Measurements from ENCODE around the gene UACA.

The UACA gene

GRCh38 chr15:70783041-70783440 is 19.7 kb upstream of the UACA start:
- DNase-seq (ENCODE audit: low read depth in 3 of 3), result no peak

DNA sequence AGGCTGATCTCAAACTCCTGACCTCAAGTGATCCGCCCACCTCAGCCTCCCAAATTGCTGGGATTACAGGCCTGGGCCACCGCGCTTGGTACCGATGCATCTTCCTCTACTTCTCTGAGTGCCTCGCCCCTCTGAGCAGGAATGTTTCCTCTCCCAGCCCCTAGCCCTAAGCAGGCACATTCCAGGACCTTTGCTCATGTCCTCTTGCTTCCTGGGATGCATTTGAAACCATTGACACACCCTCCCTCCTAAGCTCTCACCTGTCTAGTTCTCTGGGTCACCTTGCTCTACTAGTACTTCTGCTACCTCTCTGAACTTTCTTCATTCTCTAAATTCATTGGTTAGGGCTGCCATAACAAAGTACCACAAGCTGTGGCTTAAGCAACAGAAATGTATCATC is 17.9 kb upstream of the UACA start:
- DNase-seq (ENCODE audit: low read depth in 3 of 3), result no peak

DNA sequence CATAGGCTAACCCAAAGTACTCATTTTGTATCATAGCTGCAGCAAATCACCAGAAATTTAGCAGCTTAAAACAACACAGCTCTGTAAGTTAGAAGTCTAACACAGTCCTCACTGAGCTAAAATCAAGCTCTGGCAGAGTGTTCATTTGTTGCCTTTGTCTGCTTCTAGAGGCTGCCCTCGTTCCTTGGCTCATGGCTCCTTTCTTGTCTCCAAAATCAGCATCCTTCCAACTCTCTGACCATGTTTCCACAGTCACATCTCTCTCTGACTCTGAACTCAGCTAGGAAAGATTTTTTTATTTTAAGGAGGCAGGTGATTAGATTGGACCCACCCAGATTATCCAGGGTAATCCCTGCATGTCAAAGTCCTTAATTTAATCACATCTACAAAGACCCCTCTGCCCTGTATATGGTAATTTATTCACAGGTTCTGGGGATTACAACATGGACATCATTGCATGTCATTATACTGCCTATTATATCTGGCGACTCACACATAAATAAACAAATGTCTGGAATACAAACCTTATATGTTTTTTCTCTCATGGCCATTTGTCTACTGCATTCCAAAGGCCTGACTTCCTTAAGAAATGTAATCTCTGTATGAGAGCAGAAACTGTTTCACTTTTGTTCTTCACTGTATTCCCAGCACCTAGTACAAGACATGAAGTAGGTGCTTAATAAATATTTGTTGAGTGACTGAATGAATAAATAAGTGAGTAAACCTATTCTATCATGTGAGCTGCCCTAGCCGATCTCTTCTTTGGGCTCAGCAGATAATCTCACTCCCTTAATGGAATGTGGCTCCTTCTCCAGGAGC is 15.1 kb upstream of the UACA start:
- no peak for DNase-seq (ENCODE audit: low read depth in 3 of 3)

GRCh38 chr15:70777170-70777926 is 14.0 kb upstream of the UACA start:
- DNase-seq (ENCODE audit: low read depth in 3 of 3), result no peak

DNA sequence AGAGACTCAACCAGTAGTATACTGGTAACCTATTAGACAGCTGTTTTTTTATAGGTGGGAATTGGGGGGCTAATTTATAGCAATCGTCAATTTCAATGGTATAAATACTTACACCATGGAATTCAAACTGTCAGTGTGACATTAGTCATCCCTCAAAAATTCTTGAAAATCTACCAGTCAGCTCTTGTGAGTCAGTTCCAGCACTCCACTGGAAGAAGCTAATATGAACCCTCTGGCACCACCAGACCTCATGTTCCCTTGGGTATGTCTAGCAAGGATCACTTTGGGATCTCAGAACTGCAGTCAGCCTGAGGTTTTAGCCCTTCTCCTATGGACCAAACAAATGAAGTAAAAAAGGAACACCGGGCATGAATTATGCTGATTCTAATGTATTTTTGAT is 11.8 kb upstream of the UACA start:
- no peak for DNase-seq (ENCODE audit: low read depth in 3 of 3)

DNA sequence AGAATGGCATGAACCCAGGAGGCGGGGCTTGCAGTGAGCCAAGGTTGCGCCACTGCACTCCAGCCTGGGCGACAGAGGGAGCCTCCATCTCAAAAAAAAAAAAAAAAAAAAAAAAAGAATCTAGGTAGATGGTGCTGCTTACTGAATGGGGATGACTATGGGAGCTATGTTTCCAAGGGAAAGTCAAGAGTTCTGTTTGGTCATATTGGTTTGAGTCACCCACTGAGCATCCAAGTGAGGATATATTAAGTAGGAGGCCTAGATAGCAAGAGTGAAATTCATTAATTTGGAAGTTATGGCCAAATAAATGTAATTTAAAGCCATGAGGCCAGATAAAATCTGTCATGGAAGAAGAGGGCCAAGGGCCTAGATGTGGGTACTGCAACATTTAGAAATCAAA is 9.0 kb upstream of the UACA start:
- DNase-seq (ENCODE audit: low read depth in 3 of 3), result no peak

GRCh38 chr15:70770863-70771262 is 7.5 kb upstream of the UACA start:
- no peak for DNase-seq (ENCODE audit: low read depth in 3 of 3)

- DNase-seq (ENCODE audit: low read depth in 3 of 3), result no peak
Observed at GRCh38 chr15:70768257-70768883, 5.0 kb upstream of the UACA start.

DNA sequence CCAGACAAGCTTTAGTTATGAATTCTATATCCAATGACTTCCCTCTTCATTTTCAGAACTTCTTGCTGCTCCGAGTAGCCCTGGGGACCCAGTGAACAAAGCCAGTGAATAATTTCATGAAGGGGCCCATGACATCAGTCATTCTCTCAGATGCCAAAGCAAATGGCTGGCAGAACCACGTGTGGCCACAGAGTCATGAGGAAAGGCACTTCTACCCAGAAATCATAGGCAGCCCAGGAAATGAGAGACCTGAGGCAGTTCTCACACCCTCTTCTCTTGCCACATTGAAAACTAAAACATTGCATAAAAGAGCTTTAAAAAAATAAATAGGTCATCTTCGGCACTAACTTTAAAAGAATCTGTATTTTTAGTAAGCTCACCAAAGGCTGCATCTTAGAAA is 4.3 kb upstream of the UACA start:
- DNase-seq (ENCODE audit: low read depth in 3 of 3), result no peak

DNA sequence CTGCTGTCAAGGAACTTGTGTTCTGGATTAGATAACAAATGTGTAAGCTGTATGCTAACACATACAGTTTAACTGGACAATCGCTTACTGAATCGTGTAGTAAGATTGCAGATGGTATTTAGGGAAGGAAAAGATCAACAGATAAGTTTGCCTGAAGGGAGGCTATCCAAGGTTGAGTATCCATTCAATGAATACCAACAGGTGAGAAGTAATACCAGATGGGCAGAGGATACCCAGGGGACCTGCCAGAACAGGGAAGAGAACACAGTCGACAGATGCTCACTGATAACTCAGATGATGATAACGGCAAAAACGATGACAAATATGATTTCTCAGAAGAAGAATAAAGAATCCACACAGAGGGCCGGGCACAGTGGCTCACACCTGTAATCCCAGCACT is 3.2 kb upstream of the UACA start:
- no peak for DNase-seq (ENCODE audit: low read depth in 3 of 3)

GRCh38 chr15:70765504-70766281 is 2.3 kb upstream of the UACA start:
- DNase-seq (ENCODE audit: low read depth in 3 of 3), result no peak

DNA sequence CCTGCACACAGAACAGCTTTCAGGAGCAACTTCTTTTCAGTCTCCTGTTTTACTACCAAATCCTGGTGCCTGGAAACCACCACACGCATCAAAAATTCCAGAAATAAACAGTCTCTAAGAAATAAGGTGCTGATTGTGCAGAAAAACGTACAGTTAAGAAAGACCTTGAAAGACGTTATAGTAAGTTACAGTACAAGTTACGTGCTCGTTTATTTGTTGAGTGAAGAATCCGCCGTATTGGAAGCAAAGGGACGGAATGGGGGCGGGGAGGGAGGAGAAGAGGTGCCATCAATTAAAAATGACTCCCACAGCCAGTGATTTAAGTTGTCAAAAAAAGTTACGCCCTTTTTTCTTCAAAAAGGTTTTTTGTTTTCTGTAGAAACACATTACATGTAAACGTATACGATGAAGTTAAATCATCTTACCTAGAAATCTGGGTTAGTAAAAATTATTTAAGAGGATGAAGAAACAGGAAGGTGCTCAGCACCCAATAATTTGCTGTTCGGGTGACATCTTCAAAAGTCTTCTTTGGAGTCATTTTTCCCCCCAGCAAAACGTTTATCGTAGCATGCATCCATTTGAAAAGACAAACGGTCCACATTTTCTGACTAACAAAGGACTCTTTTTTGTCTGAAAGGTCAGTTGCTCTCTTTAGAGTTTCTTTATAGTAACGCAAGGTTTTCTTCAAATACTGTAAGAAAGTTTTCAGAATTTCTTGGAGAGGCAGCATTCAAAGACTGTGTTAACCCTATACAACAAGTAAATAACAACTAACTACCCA is 782 bp upstream of the UACA start:
- no peak for DNase-seq (ENCODE audit: low read depth in 3 of 3)

DNA sequence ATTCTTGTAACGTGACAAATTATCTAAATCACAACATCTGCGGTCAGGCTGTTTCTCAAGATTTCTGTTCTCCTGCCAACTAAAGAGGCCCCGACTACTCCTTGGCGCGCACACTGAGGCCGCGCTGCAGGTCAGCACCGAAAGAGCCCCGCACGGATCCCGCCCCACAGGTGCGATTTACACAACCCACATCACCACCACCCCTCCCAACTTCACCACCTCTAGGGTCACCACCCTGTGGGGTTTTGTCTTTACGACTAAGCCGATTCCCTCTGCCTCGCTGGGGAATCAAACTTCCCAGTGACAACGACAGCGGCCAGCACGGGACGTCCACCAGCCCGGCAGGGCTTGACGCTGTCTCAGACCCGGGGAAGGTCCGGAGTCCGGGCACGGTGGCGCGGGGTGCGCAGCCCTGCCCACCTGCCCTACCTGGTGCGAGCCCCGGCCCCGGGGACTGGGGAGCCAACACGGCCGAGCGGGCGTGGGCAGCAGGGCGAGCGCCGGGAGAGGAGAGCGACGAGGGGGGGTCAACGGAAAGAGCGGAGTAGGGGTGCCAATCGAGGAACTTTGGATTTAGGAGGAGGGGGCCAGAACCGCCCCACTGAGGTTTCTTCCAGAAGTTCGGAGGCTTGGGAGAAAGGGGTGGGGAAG is 764 bp downstream of the UACA start:
- DNase-seq (ENCODE audit: low read depth in 3 of 3), result no peak

GRCh38 chr15:70761931-70762468 is 1.4 kb downstream of the UACA start:
- DNase-seq (ENCODE audit: low read depth in 3 of 3), result no peak

DNA sequence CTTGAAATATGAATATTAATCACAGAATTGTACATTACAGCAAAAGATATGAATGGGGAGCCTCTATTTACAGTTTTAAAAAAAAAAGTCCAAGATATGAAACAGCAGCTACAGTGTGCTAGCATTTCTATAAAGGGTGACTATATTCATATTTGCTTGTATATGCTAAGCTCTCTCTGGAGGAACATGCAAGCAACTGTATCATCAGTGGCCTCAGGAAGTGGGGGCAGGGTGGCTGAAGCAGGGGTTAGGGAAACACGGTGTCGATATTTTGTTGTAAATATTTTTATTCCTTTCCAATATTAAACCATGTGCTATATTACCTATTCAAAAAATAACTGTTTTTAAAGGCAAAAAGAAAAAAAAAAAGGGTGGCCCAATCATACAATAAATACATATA is 2.3 kb downstream of the UACA start:
- DNase-seq (ENCODE audit: low read depth in 3 of 3), result no peak

GRCh38 chr15:70758790-70759462 is 4.4 kb downstream of the UACA start:
- no peak for DNase-seq (ENCODE audit: low read depth in 3 of 3)

GRCh38 chr15:70757627-70758026 is 5.7 kb downstream of the UACA start:
- no peak for DNase-seq (ENCODE audit: low read depth in 3 of 3)

- no peak for DNase-seq (ENCODE audit: low read depth in 3 of 3)
Observed at GRCh38 chr15:70754862-70755261, 8.5 kb downstream of the UACA start.

DNA sequence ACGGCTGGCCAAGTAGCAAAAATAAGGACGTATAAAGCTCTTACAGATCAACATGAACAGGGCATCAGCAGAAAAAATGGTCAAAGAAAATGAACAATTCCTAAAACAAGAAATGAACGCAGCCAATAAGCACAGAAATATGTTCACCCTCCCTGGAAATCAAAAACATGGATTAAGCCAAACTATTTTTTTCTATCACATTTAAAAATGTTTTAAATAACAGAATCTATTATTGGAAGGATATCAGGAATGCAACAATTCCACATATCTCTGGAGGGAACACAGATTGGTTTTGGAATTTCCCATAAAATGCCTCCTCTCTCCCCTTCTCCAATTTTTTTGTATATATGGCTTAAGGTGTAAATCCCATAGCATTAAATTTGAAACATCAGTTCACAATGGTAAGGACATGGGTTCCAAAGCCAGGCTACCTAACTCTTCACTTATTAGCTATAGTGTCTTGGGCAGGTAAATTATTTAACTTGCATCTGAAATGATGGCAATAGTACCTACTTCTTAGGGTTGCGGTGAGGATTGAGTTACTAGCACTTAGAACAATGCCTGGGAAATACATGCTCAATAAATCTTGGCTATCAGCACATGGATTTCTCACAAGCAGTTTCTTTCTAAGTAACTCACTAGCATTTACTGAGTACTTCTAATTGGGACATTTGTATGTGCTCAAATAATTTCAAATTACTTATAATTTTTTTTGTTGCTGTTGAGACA is 10.1 kb downstream of the UACA start:
- no peak for DNase-seq (ENCODE audit: low read depth in 3 of 3)
